Spleen (tissue), 11 donors: ENCODE measurements around the gene ACTC1. TPM values are rescaled to one million over a fixed set of nuclear protein-coding genes. Genes with fewer than 3 reads are reported as not detected.
"Not testable (repeated sequence)": the region's sequence is repeated elsewhere in the genome, so short reads cannot be mapped to it uniquely, and the experiment has no call there.

Experiments used
- DNase-seq: peaks from one replicate; pipeline ENCODE4 v3.0.0-alpha.2; 2020
- H3K27ac ChIP-seq, 8 donors: fragments of 200-600 bp; sonication (generic) in 7 of 8; 1 replicate in 4 of 8; 2 replicates in 4 of 8; pipeline versions ENCODE4 v1.5.0 to v1.8.0; 2016 to 2021; ENCODE audit warnings: inconsistent platforms in 4 of 8, mild to moderate bottlenecking in 4 of 8, moderate library complexity in 1 of 8
- H3K27me3 ChIP-seq, 7 donors: fragments of 200-600 bp; sonication (generic) in 6 of 7; replicated peaks in 1 of 7; 1 replicate in 4 of 7; 2 replicates in 3 of 7; pipeline versions ENCODE4 v1.5.0 to v1.8.0; 2016 to 2021; ENCODE audit warnings: inconsistent platforms in 3 of 7, mild to moderate bottlenecking in 1 of 7
- H3K36me3 ChIP-seq, 6 donors: fragments of 200-600 bp; sonication (generic) in 5 of 6; 1 replicate in 4 of 6; 2 replicates in 2 of 6; pipeline versions ENCODE4 v1.5.0 to v1.8.0; 2016 to 2021; ENCODE audit warnings: inconsistent platforms in 2 of 6
- H3K4me1 ChIP-seq, 6 donors: fragments of 200-600 bp; sonication (generic) in 5 of 6; 1 replicate in 3 of 6; 2 replicates in 3 of 6; pipeline versions ENCODE4 v1.5.0 to v1.8.0; 2016 to 2021; ENCODE audit warnings: inconsistent platforms in 3 of 6
- H3K4me3 ChIP-seq, 8 donors: fragments of 200-600 bp; sonication (generic) in 7 of 8; 1 replicate in 4 of 8; 2 replicates in 4 of 8; pipeline versions ENCODE4 v1.5.0 to v1.8.0; 2016 to 2021; ENCODE audit warnings: inconsistent platforms in 4 of 8, mild to moderate bottlenecking in 4 of 8, moderate library complexity in 2 of 8
- H3K9me3 ChIP-seq, 8 donors: fragments of 200-600 bp; sonication (generic) in 7 of 8; 1 replicate in 4 of 8; 2 replicates in 4 of 8; pipeline versions ENCODE4 v1.5.0 to v1.8.0; 2016 to 2021; ENCODE audit warnings: inconsistent platforms in 4 of 8
- CTCF ChIP-seq, 11 experiments: fragments of 200-600 bp in 7 of 11; fragments of 450-650 bp in 4 of 11; sonication (generic) in 4 of 11; IDR thresholded peaks in 8 of 11; conservative IDR thresholded peaks in 3 of 11; 1 replicate in 7 of 11; 2 replicates in 4 of 11; pipeline versions ENCODE4 v1.4.0 to v1.8.0; 2016 to 2021; ENCODE audit warnings: antibody characterized with exemption in 11 of 11, inconsistent platforms in 4 of 11, mild to moderate bottlenecking in 1 of 11
- POLR2A ChIP-seq, 3 donors: fragments of 450-650 bp; IDR thresholded peaks; one replicate each; pipeline ENCODE4 v1.5.1; 2017; ENCODE audit warnings: antibody characterized with exemption in 3 of 3, mild to moderate bottlenecking in 1 of 3
- POLR2AphosphoS5 ChIP-seq, 3 donors: sonication (generic); formaldehyde crosslinking; IDR thresholded peaks; one replicate each; pipeline ENCODE4 v1.5.1; 2017; ENCODE audit warnings: antibody characterized with exemption in 3 of 3
- WGBS, 5 donors: extraction: QIAGEN DNeasy Blood & Tissue Kit in 3 of 5; methylation state at CpG; one replicate each; pipeline versions ENCODE4 v1.1.5 to v1.1.7; 2013 to 2018; 5-methylcytosine and 5-hydroxymethylcytosine counted together
- intact Hi-C: fragments of 100-400 bp; cut with DNase I; formaldehyde crosslinking; loops from one replicate; pipeline ENCODE4 v1.15.0; 2023; ENCODE audit warnings: low total_unique reads
- polyA plus RNA-seq, 3 donors: library from polyadenylated mRNA; stranded (reverse); fragments of 200-250 nt; gene quantifications; one replicate each; pipeline ENCODE4 v1.2.1, GENCODE V29; 2013
- total RNA-seq, 7 donors: library from RNA; depleted of rRNA in 3 of 7; stranded (reverse); fragments of >200 nt in 3 of 7; fragmentation: NEBNext Ultra II Directional in 4 of 7; extraction: Animal tissue kit (Norgen Biotek cat#: 25700) in 4 of 7; gene quantifications; one replicate each; pipeline versions ENCODE4 v1.1.0 to v1.2.1, GENCODE V29; 2016 to 2021
- donor health status: healthy with polysubstance abuse.
- donor health status: DM: no; HTN: no; CAD: no; lungs with moderate emphysema.
- donor health status: DM: no; HTN: no; CAD: no.
- donor health status: Bipolar disorder and iron deficiency.
- donor health status: healthy.
- donor health status: DM: no; HTN: no; CAD: no.
- donor health status: DM: yes; HTN: yes; CAD: no.

The ACTC1 gene
- total and polyA plus RNA-seq, 10 donors: 0.32 to 2.8 (median 0.96) TPM

- Histone ChIP-seq H3K27ac (no peak overlapping the region), H3K4me1 (no peaks in the 10 kb centered on the region), H3K36me3 (no peaks in the 10 kb centered on the region), H3K9me3 (no peaks in the 10 kb centered on the region), H3K4me3 (no peak overlapping the region), H3K27me3 (peaks cover 0 to 24% (median 0%) of the 10 kb centered on the region in 7 donors)
- DNase-seq: no peak
- WGBS, 5 donors: 87 to 100% (median 93%) methylated on average over 1 of the region's 1 CpG
- TF ChIP-seq CTCF (IDR thresholded peaks at IDR 0.05 in 8 of 11, conservative IDR thresholded peaks at IDR 0.05 in 3 of 11): no peak
- no peak for TF ChIP-seq POLR2AphosphoS5 (IDR thresholded peaks at IDR 0.05)
- no peak for TF ChIP-seq POLR2A (IDR thresholded peaks at IDR 0.05)
- intact Hi-C loops: no loop called here
These were observed 23.2 kb upstream of the ACTC1 start for GRCh38 chr15:34818526-34818925.

GRCh38 chr15:34815836-34816235 lies 20.5 kb upstream of the ACTC1 start:
- H3K27me3 ChIP-seq: peaks cover 0 to 11% (median 0%) of the 10 kb centered on the region in 7 donors
- H3K27ac ChIP-seq: no peak overlapping the region
- H3K4me3 ChIP-seq: no peak overlapping the region
- TF ChIP-seq POLR2AphosphoS5 (IDR thresholded peaks at IDR 0.05) (no peak), CTCF (IDR thresholded peaks at IDR 0.05 in 8 of 11, conservative IDR thresholded peaks at IDR 0.05 in 3 of 11) (no peak), POLR2A (IDR thresholded peaks at IDR 0.05) (no peak)
- H3K36me3 ChIP-seq: no peaks in the 10 kb centered on the region
- DNase-seq: no peak
- 65 to 85% (median 75%) methylated on average over 1 of the region's 1 CpG for WGBS, 5 donors
- H3K9me3 ChIP-seq: no peaks in the 10 kb centered on the region
- no peaks in the 10 kb centered on the region for H3K4me1 ChIP-seq
- intact Hi-C loops: no loop called here

- no peak overlapping the region for H3K27ac ChIP-seq
- intact Hi-C loops: no loop called here
- no peak for DNase-seq
- H3K36me3 ChIP-seq: no peaks in the 10 kb centered on the region
- WGBS, 5 donors: 56 to 73% (median 62%) methylated on average over 3 of the region's 3 CpGs
- no peak for TF ChIP-seq POLR2AphosphoS5 (IDR thresholded peaks at IDR 0.05)
- no peak for TF ChIP-seq POLR2A (IDR thresholded peaks at IDR 0.05)
- TF ChIP-seq CTCF (IDR thresholded peaks at IDR 0.05 in 8 of 11, conservative IDR thresholded peaks at IDR 0.05 in 3 of 11): no peak
- no peaks in the 10 kb centered on the region for H3K4me1 ChIP-seq
- H3K27me3 ChIP-seq: peaks cover 0 to 11% (median 0%) of the 10 kb centered on the region in 7 donors
- no peak overlapping the region for H3K4me3 ChIP-seq
- H3K9me3 ChIP-seq: no peaks in the 10 kb centered on the region
These were observed 18.3 kb upstream of the ACTC1 start for GRCh38 chr15:34813446-34814190.

GRCh38 chr15:34812868-34813365 lies 17.6 kb upstream of the ACTC1 start:
- H3K4me3 ChIP-seq, H3K36me3 ChIP-seq, H3K27ac ChIP-seq, H3K9me3 ChIP-seq, DNase-seq, intact Hi-C loops, H3K4me1 ChIP-seq: not testable (repeated sequence)
- 60 to 79% (median 67%) methylated on average over 9 of the region's 9 CpGs for WGBS, 5 donors
- peaks cover 0 to 11% (median 0%) of the 10 kb centered on the region in 7 donors for H3K27me3 ChIP-seq
